22Rv1 (cell line): ENCODE measurements around the gene GLIS1.

ENCODE experiments used
- H3K27ac ChIP-seq: fragments of 450-650 bp; 2 replicates; pipeline ENCODE4 v1.5.1; 2017
- CTCF ChIP-seq: fragments of 450-650 bp; IDR thresholded peaks from 2 replicates; pipeline ENCODE4 v1.5.1; 2017; ENCODE audit warnings: mild to moderate bottlenecking
- ZFX ChIP-seq: fragments of 450-650 bp; IDR thresholded peaks from 2 replicates; pipeline ENCODE4 v1.6.1; 2017; ENCODE audit warnings: antibody characterized with exemption, borderline replicate concordance

The GLIS1 gene

GRCh38 chr1:53484705-53485477, 254.1 kb downstream of the GLIS1 start:
- no peak overlapping the region for H3K27ac ChIP-seq
- TF ChIP-seq ZFX (no peak), CTCF (no peak)

GRCh38 chr1:53483656-53484055, 255.3 kb downstream of the GLIS1 start:
- TF ChIP-seq ZFX: no peak
- TF ChIP-seq CTCF: no peak
- no peak overlapping the region for H3K27ac ChIP-seq

- TF ChIP-seq CTCF (no peak), ZFX (no peak)
- H3K27ac ChIP-seq: no peak overlapping the region
Measured at GRCh38 chr1:53483170-53483569, 255.8 kb downstream of the GLIS1 start.

- no peak for TF ChIP-seq CTCF
- no peak overlapping the region for H3K27ac ChIP-seq
Measured at GRCh38 chr1:53482441-53483153, 256.4 kb downstream of the GLIS1 start.

- no peak for TF ChIP-seq ZFX
- no peak for TF ChIP-seq CTCF
- H3K27ac ChIP-seq: no peak overlapping the region
Measured at GRCh38 chr1:53481456-53481855, 257.5 kb downstream of the GLIS1 start.

- no peak overlapping the region for H3K27ac ChIP-seq
- TF ChIP-seq CTCF (no peak; the same call in 1 of the 2 replicates), ZFX (no peak)
Measured at GRCh38 chr1:53480678-53481077, 258.3 kb downstream of the GLIS1 start.

GRCh38 chr1:53478502-53478818, 260.5 kb downstream of the GLIS1 start:
- H3K27ac ChIP-seq: no peak overlapping the region
- no peak for TF ChIP-seq CTCF
- TF ChIP-seq ZFX: no peak
